SK-N-SH (cell line): ENCODE results near the gene HUNK. TPM values are rescaled to one million over a fixed set of nuclear protein-coding genes. Genes with fewer than 3 reads are reported as not detected.

ENCODE experiments used
- CTCF ChIA-PET: fragments of 300-600, 350-600 bp; formaldehyde crosslinking; extraction: SDS; loops from one replicate; lab custom pipeline; 2021; lab: Yijun Ruan, JAX
- POLR2A ChIA-PET: fragments of 350-600 bp; sonication (Branson Sonifier 250); formaldehyde crosslinking; extraction: SDS; loops from one replicate; lab custom pipeline; 2020; ENCODE audit warnings: antibody characterized with exemption, inconsistent platforms; lab: Yijun Ruan, JAX
- DNase-seq: peaks from one replicate; pipeline ENCODE4 v3.0.0; 2012
- H2AFZ ChIP-seq: fragments of 200-600 bp; sonication (generic); 2 replicates; pipeline ENCODE4 v1.8.1; 2016; ENCODE audit warnings: antibody characterized with exemption, mild to moderate bottlenecking, low read depth
- H3F3A ChIP-seq: fragments of 200-600 bp; sonication (generic); replicated peaks from 2 replicates; pipeline ENCODE3; 2016; ENCODE audit warnings: antibody characterized with exemption, mild to moderate bottlenecking; ENCODE audit not compliant: insufficient read depth
- H3K27ac ChIP-seq, 2 experiments: fragments of 200-500 bp in 1 of 2; fragments of 200-600 bp in 1 of 2; sonication (Bioruptor generic) in 1 of 2; sonication (generic), shearing (Covaris generic) in 1 of 2; 2 replicates each; pipeline versions ENCODE4 v1.5.1 to v1.6.1; 2014 to 2016; ENCODE audit warnings: low read depth in 2 of 2, inconsistent platforms in 1 of 2, low read length in 1 of 2, mild to moderate bottlenecking in 1 of 2, mixed read lengths in 1 of 2
- H3K27me3 ChIP-seq: fragments of 200-600 bp; sonication (generic), shearing (Covaris generic); 2 replicates; pipeline ENCODE4 v1.6.1; 2016; ENCODE audit warnings: mixed run types; ENCODE audit not compliant: insufficient read depth
- H3K36me3 ChIP-seq, 2 experiments: fragments of 200-500 bp in 1 of 2; fragments of 200-600 bp in 1 of 2; sonication (Bioruptor generic) in 1 of 2; sonication (generic) in 1 of 2; replicated peaks in 1 of 2; 2 replicates each; pipeline versions ENCODE3 to v1.5.1; 2014 to 2016; ENCODE audit warnings: low read length in 1 of 2, mild to moderate bottlenecking in 1 of 2; ENCODE audit not compliant: insufficient read depth in 2 of 2, control insufficient read depth in 1 of 2
- H3K4me1 ChIP-seq, 2 experiments: fragments of 200-500 bp in 1 of 2; fragments of 200-600 bp in 1 of 2; sonication (Bioruptor generic) in 1 of 2; sonication (generic), shearing (Covaris generic) in 1 of 2; 2 replicates each; pipeline versions ENCODE4 v1.5.1 to v1.6.1; 2014 to 2016; ENCODE audit warnings: low read depth in 1 of 2, low read length in 1 of 2, mixed run types in 1 of 2; ENCODE audit not compliant: insufficient read depth in 2 of 2, control insufficient read depth in 1 of 2
- H3K4me2 ChIP-seq: fragments of 200-600 bp; sonication (generic), shearing (Covaris generic); 2 replicates; pipeline ENCODE4 v1.6.1; 2017; ENCODE audit warnings: mixed run types
- H3K4me3 ChIP-seq, 2 experiments: fragments of 200-500 bp in 1 of 2; fragments of 200-600 bp in 1 of 2; sonication (Bioruptor generic) in 1 of 2; sonication (generic), shearing (Covaris generic) in 1 of 2; 2 replicates each; pipeline versions ENCODE4 v1.5.1 to v1.8.1; 2014 to 2016; ENCODE audit warnings: low read depth in 2 of 2, inconsistent platforms in 1 of 2, low read length in 1 of 2, mild to moderate bottlenecking in 1 of 2, mixed read lengths in 1 of 2, moderate library complexity in 1 of 2
- H3K79me2 ChIP-seq: fragments of 200-600 bp; sonication (generic); 2 replicates; pipeline ENCODE4 v1.8.1; 2017; ENCODE audit warnings: mild to moderate bottlenecking; ENCODE audit not compliant: insufficient read depth
- H3K9ac ChIP-seq: fragments of 200-600 bp; sonication (generic); 2 replicates; pipeline ENCODE4 v1.6.1; 2017; ENCODE audit warnings: mixed run types
- H3K9me2 ChIP-seq: fragments of 200-600 bp; sonication (generic); 2 replicates; pipeline ENCODE4 v1.6.1; 2017; ENCODE audit warnings: mixed run types
- H3K9me3 ChIP-seq: fragments of 200-600 bp; sonication (generic); 2 replicates; pipeline ENCODE4 v1.6.1; 2017; ENCODE audit warnings: mixed run types, mild to moderate bottlenecking, moderate library complexity
- H4K20me1 ChIP-seq: fragments of 200-600 bp; sonication (generic); 2 replicates; pipeline ENCODE4 v1.6.1; 2017; ENCODE audit warnings: mild to moderate bottlenecking, mixed run types; ENCODE audit not compliant: insufficient read depth
- CHD2 ChIP-seq: fragments of 150-350 bp; IDR thresholded peaks from 2 replicates; pipeline ENCODE4 v1.6.1; 2018; ENCODE audit warnings: low read length; ENCODE audit not compliant: partially characterized antibody
- CTCF ChIP-seq: fragments of 200-600 bp; sonication (generic); IDR thresholded peaks from 2 replicates; pipeline ENCODE4 v1.6.1; 2017; ENCODE audit warnings: antibody characterized with exemption, mild to moderate bottlenecking, moderate library complexity
- ELF1 ChIP-seq: IDR thresholded peaks from 2 replicates; pipeline ENCODE4 v1.4.0; 2012
- EP300 ChIP-seq, 2 experiments: IDR thresholded peaks; 2 replicates each; pipeline versions ENCODE4 v1.4.0 to v1.6.1; 2012; ENCODE audit warnings: borderline replicate concordance in 1 of 2, low read depth in 1 of 2, low read length in 1 of 2
- EZH2phosphoT487 ChIP-seq: fragments of 200-600 bp; sonication (generic); IDR thresholded peaks from 2 replicates; pipeline ENCODE4 v1.6.1; 2017; ENCODE audit warnings: low read depth, mixed run types, mild to moderate bottlenecking, antibody characterized with exemption, moderate library complexity, borderline replicate concordance
- FOSL2 ChIP-seq: IDR thresholded peaks from 2 replicates; pipeline ENCODE4 v1.4.0; 2012; ENCODE audit warnings: low read depth, mild to moderate bottlenecking, moderate library complexity, borderline replicate concordance
- GABPA ChIP-seq: IDR thresholded peaks from 2 replicates; pipeline ENCODE4 v1.4.0; 2012; ENCODE audit warnings: low read depth, mild to moderate bottlenecking
- JUND ChIP-seq: IDR thresholded peaks from 2 replicates; pipeline ENCODE4 v1.4.0; 2012
- MAX ChIP-seq: IDR thresholded peaks from 2 replicates; pipeline ENCODE4 v1.4.0; 2012; ENCODE audit warnings: low read depth
- MEF2A ChIP-seq: IDR thresholded peaks from 2 replicates; pipeline ENCODE4 v1.4.0; 2012; ENCODE audit warnings: low read depth, borderline replicate concordance
- MXI1 ChIP-seq: IDR thresholded peaks from 2 replicates; pipeline ENCODE4 v1.6.1; 2012; ENCODE audit warnings: mild to moderate bottlenecking, low read depth, low read length, improper control_type of control experiment
- NFIC ChIP-seq: IDR thresholded peaks from 2 replicates; pipeline ENCODE4 v1.4.0; 2012; ENCODE audit warnings: borderline replicate concordance
- PBX3 ChIP-seq: IDR thresholded peaks from 2 replicates; pipeline ENCODE4; 2012
- RCOR1 ChIP-seq: fragments of 150-350 bp; IDR thresholded peaks from 2 replicates; pipeline ENCODE4 v1.6.1; 2017; ENCODE audit warnings: antibody characterized with exemption, low read length
- RXRA ChIP-seq: IDR thresholded peaks from 2 replicates; pipeline ENCODE4 v1.4.0; 2012; ENCODE audit warnings: low read depth, mild to moderate bottlenecking, borderline replicate concordance
- SIN3A ChIP-seq: IDR thresholded peaks from 2 replicates; pipeline ENCODE4 v1.6.1; 2012; ENCODE audit warnings: low read depth, mild to moderate bottlenecking, low read length, moderate library complexity, borderline replicate concordance
- SMC3 ChIP-seq: IDR thresholded peaks from 2 replicates; pipeline ENCODE4 v1.6.1; 2012; ENCODE audit warnings: low read depth, low read length, improper control_type of control experiment
- TAF1 ChIP-seq: IDR thresholded peaks from 2 replicates; pipeline ENCODE4 v1.6.1; 2012; ENCODE audit warnings: low read depth, mild to moderate bottlenecking, low read length, moderate library complexity, borderline replicate concordance
- TEAD4 ChIP-seq: IDR thresholded peaks from 2 replicates; pipeline ENCODE4 v1.4.0; 2012; ENCODE audit warnings: mild to moderate bottlenecking, borderline replicate concordance; ENCODE audit not compliant: insufficient read depth
- USF1 ChIP-seq: IDR thresholded peaks from 2 replicates; pipeline ENCODE4 v1.4.0; 2012; ENCODE audit warnings: low read depth, borderline replicate concordance
- YY1 ChIP-seq: IDR thresholded peaks from 2 replicates; pipeline ENCODE4 v1.4.0; 2012; ENCODE audit warnings: low read depth, mild to moderate bottlenecking
- WGBS: methylation state at CpG from one replicate; pipeline ENCODE4 v1.1.6; 2017; ENCODE audit warnings: low lambda C conversion rate; 5-methylcytosine and 5-hydroxymethylcytosine counted together
- polyA plus RNA-seq, 3 experiments: library from polyadenylated mRNA; depleted of rRNA; stranded (reverse); fragments of >200 nt; gene quantifications; 2 replicates each; pipeline ENCODE4 v1.2.3, GENCODE V29; 2012
- TF ChIP-seq, protein P1 (sequence below): IDR thresholded peaks from 2 replicates; pipeline ENCODE4 v1.6.1; 2012; ENCODE audit warnings: mild to moderate bottlenecking, low read depth, low read length, moderate library complexity

HUNK gene
- polyA plus RNA-seq, 1 of the 3 experiments (the other 2 are of a cell fraction), result 0.31 TPM

DNA sequence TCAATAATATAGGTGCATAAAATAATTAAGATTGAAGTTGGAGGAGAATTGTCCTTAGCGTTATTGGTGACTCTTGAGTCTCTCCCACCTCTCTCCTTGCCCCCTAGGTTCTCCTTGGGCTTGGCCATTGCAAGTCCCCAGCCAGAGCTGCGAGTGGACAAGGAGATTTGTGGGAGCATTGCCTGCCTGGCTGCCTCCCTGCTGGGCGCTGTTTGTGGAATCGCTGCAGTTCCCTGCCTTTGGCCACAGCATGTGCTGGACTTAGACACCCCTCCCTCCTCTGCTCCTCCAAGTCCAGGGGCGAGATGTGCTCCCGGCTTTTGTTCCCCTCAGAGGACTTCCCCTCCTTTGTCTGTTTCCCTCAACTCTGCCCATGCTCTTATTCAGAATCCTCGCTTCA is 21.9 kb upstream of the HUNK start:
- TF ChIP-seq RCOR1 (no peak), JUND (no peak), PBX3 (no peak), SMC3 (no peak), TAF1 (no peak), TEAD4 (no peak), FOSL2 (no peak), USF1 (no peak), MXI1 (no peak), RXRA (no peak), SIN3A (no peak), YY1 (no peak), EP300 (IDR thresholded peaks at IDR 0.05; ENCODE audit: borderline replicate concordance in 1 of 2, low read depth in 1 of 2, low read length in 1 of 2) (no peak), CHD2 (no peak), NFIC (no peak), EZH2phosphoT487 (no peak)
- Histone ChIP-seq H3K9me3 (no peaks in the 10 kb centered on the region), H3K9ac (no peak overlapping the region), H3K36me3 (no peaks in the 10 kb centered on the region), H4K20me1 (no peaks in the 10 kb centered on the region), H3K4me2 (no peak overlapping the region), H3K9me2 (no peaks in the 10 kb centered on the region), H3K4me1 (no peaks in the 10 kb centered on the region), H3K79me2 (no peaks in the 10 kb centered on the region), H3K27me3 (peaks cover 7% of the 10 kb centered on the region), H3F3A (no peaks in the 10 kb centered on the region), H3K4me3 (no peak overlapping the region), H2AFZ (no peak overlapping the region), H3K27ac (no peak overlapping the region)
- POLR2A ChIA-PET, result no interaction called here
- WGBS, result 39% methylated on average over 7 of the region's 7 CpGs
- CTCF ChIA-PET, result interaction anchor here (1.3 kb wide), 1 partner anchor 15 kb away, joined by 5 read pairs; no protein-coding TSS in a partner anchor
- DNase-seq, result no peak

DNA sequence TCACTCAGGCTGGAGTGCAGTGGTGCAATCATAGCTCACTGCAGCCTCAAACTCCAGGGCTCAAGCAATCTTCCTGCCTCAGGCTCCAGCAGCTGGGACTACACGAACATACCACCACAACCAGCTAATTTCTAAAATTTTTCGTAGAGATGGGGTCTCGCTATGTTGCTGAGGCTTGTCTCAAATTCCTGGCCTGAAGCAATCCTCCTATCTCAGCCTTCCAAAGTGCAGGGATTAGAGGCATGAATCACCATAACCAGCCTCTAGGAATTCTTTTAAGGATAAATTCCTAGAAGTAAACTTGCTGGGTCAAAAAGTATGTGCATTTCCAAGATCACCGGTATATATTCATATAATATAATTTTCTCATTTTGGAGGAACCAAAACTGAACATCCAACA is 17.6 kb upstream of the HUNK start:
- WGBS, result 55% methylated on average over 4 of the region's 4 CpGs
- Histone ChIP-seq H3K4me2 (no peak overlapping the region), H3K4me1 (no peaks in the 10 kb centered on the region), H3K27ac (no peak overlapping the region), H3K79me2 (no peaks in the 10 kb centered on the region), H2AFZ (no peak overlapping the region), H3F3A (no peaks in the 10 kb centered on the region), H3K36me3 (no peaks in the 10 kb centered on the region), H4K20me1 (no peaks in the 10 kb centered on the region), H3K27me3 (no peaks in the 10 kb centered on the region), H3K4me3 (no peak overlapping the region), H3K9me2 (no peaks in the 10 kb centered on the region), H3K9me3 (no peaks in the 10 kb centered on the region), H3K9ac (no peak overlapping the region)
- DNase-seq, result no peak
- ChIA-PET POLR2A (no interaction called here), CTCF (interaction anchor here (1.3 kb wide), 1 partner anchor 11 kb away, joined by 6 read pairs; no protein-coding TSS in a partner anchor)
- TF ChIP-seq, protein P1, sequence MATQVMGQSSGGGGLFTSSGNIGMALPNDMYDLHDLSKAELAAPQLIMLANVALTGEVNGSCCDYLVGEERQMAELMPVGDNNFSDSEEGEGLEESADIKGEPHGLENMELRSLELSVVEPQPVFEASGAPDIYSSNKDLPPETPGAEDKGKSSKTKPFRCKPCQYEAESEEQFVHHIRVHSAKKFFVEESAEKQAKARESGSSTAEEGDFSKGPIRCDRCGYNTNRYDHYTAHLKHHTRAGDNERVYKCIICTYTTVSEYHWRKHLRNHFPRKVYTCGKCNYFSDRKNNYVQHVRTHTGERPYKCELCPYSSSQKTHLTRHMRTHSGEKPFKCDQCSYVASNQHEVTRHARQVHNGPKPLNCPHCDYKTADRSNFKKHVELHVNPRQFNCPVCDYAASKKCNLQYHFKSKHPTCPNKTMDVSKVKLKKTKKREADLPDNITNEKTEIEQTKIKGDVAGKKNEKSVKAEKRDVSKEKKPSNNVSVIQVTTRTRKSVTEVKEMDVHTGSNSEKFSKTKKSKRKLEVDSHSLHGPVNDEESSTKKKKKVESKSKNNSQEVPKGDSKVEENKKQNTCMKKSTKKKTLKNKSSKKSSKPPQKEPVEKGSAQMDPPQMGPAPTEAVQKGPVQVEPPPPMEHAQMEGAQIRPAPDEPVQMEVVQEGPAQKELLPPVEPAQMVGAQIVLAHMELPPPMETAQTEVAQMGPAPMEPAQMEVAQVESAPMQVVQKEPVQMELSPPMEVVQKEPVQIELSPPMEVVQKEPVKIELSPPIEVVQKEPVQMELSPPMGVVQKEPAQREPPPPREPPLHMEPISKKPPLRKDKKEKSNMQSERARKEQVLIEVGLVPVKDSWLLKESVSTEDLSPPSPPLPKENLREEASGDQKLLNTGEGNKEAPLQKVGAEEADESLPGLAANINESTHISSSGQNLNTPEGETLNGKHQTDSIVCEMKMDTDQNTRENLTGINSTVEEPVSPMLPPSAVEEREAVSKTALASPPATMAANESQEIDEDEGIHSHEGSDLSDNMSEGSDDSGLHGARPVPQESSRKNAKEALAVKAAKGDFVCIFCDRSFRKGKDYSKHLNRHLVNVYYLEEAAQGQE, result no peak
- no peak for TF ChIP-seq USF1
- TF ChIP-seq MAX, result no peak
- TF ChIP-seq ELF1, result no peak
- TF ChIP-seq SIN3A, result no peak
- TF ChIP-seq MEF2A, result no peak
- TF ChIP-seq GABPA, result no peak
- TF ChIP-seq CTCF, result no peak
